IMR-90 (cell line): ENCODE measurements around the gene ZNF761.
"Not testable (repeated sequence)": the region's sequence is repeated elsewhere in the genome, so short reads cannot be mapped to it uniquely, and the experiment has no call there.

Experiments used
- BHLHE40 ChIP-seq: fragments of 150-350 bp; IDR thresholded peaks from 2 replicates; pipeline ENCODE4 v1.6.1; 2016; ENCODE audit warnings: mild to moderate bottlenecking, low read depth, low read length
- ELK1 ChIP-seq: fragments of 150-350 bp; IDR thresholded peaks from 2 replicates; pipeline ENCODE4 v1.6.1; 2016; ENCODE audit warnings: low read depth, mild to moderate bottlenecking, low read length, moderate library complexity, borderline replicate concordance
- FOS ChIP-seq: fragments of 150-350 bp; IDR thresholded peaks from 2 replicates; pipeline ENCODE4 v1.6.1; 2016; ENCODE audit warnings: low read depth, low read length
- MAFK ChIP-seq: IDR thresholded peaks from 2 replicates; pipeline ENCODE4 v1.6.1; 2012; ENCODE audit warnings: low read depth, low read length, improper control_type of control experiment
- MAZ ChIP-seq: IDR thresholded peaks from 2 replicates; pipeline ENCODE4 v1.6.1; 2012; ENCODE audit warnings: low read depth, mild to moderate bottlenecking, low read length, improper control_type of control experiment, moderate library complexity, borderline replicate concordance
- MXI1 ChIP-seq: IDR thresholded peaks from 2 replicates; pipeline ENCODE4 v1.6.1; 2012; ENCODE audit warnings: low read depth, mild to moderate bottlenecking, low read length, moderate library complexity, borderline replicate concordance
- POLR2A ChIP-seq: IDR thresholded peaks from 2 replicates; pipeline ENCODE4 v1.6.1; 2012; ENCODE audit warnings: mild to moderate bottlenecking, low read depth, low read length
- RAD21 ChIP-seq: IDR thresholded peaks from 2 replicates; pipeline ENCODE4 v1.6.1; 2012; ENCODE audit warnings: low read length, improper control_type of control experiment
- RCOR1 ChIP-seq: IDR thresholded peaks from 2 replicates; pipeline ENCODE4 v1.6.1; 2012; ENCODE audit warnings: mild to moderate bottlenecking, low read length, improper control_type of control experiment; ENCODE audit not compliant: insufficient replicate concordance
- TF ChIP-seq, protein P1 (sequence below): conservative IDR thresholded peaks from 2 replicates; pipeline ENCODE4 v1.5.1; 2012; ENCODE audit warnings: mild to moderate bottlenecking, low read depth, low read length, improper control_type of control experiment
- TF ChIP-seq, protein P2 (sequence below): fragments of 150-350 bp; IDR thresholded peaks from 2 replicates; pipeline ENCODE4 v1.6.1; 2017; ENCODE audit warnings: mild to moderate bottlenecking, antibody characterized with exemption, low read length, low read depth

DNA sequence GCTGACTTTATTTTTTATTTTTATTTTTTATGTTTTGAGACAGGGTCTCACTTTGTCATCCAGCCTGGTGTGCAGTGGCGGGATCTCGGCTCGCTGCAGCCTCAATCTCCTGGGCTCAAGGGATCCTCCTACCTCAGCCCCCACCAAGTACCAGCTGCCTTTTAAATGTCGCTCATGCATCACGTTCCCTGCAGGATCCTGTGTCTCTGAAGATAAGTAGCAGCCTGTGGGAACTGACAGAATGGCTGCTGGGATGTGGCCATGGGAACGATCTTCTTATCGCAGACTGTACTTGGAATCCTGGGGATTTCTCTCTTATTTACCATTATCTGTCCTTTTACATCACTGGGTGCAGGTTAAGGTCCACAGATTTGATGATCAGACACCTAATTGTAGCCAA is 71.4 kb downstream of the ZNF761 start:
- TF ChIP-seq, protein P1, sequence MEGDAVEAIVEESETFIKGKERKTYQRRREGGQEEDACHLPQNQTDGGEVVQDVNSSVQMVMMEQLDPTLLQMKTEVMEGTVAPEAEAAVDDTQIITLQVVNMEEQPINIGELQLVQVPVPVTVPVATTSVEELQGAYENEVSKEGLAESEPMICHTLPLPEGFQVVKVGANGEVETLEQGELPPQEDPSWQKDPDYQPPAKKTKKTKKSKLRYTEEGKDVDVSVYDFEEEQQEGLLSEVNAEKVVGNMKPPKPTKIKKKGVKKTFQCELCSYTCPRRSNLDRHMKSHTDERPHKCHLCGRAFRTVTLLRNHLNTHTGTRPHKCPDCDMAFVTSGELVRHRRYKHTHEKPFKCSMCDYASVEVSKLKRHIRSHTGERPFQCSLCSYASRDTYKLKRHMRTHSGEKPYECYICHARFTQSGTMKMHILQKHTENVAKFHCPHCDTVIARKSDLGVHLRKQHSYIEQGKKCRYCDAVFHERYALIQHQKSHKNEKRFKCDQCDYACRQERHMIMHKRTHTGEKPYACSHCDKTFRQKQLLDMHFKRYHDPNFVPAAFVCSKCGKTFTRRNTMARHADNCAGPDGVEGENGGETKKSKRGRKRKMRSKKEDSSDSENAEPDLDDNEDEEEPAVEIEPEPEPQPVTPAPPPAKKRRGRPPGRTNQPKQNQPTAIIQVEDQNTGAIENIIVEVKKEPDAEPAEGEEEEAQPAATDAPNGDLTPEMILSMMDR, result not testable (repeated sequence)
- TF ChIP-seq FOS, POLR2A, ELK1, BHLHE40, RAD21, MXI1, MAFK, MAZ, RCOR1: not testable (repeated sequence)
- TF ChIP-seq, protein P2, sequence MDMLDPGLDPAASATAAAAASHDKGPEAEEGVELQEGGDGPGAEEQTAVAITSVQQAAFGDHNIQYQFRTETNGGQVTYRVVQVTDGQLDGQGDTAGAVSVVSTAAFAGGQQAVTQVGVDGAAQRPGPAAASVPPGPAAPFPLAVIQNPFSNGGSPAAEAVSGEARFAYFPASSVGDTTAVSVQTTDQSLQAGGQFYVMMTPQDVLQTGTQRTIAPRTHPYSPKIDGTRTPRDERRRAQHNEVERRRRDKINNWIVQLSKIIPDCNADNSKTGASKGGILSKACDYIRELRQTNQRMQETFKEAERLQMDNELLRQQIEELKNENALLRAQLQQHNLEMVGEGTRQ, result not testable (repeated sequence)
